ENCODE measurements around the gene SLC6A3.

GRCh38 chr5:1442222-1443145 lies 2.8 kb downstream of the SLC6A3 start:
- TF ChIP-seq, protein P1, sequence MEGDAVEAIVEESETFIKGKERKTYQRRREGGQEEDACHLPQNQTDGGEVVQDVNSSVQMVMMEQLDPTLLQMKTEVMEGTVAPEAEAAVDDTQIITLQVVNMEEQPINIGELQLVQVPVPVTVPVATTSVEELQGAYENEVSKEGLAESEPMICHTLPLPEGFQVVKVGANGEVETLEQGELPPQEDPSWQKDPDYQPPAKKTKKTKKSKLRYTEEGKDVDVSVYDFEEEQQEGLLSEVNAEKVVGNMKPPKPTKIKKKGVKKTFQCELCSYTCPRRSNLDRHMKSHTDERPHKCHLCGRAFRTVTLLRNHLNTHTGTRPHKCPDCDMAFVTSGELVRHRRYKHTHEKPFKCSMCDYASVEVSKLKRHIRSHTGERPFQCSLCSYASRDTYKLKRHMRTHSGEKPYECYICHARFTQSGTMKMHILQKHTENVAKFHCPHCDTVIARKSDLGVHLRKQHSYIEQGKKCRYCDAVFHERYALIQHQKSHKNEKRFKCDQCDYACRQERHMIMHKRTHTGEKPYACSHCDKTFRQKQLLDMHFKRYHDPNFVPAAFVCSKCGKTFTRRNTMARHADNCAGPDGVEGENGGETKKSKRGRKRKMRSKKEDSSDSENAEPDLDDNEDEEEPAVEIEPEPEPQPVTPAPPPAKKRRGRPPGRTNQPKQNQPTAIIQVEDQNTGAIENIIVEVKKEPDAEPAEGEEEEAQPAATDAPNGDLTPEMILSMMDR (conservative IDR thresholded peaks at IDR 0.05) = no peak
- TF ChIP-seq ZFX (IDR thresholded peaks at IDR 0.05) = no peak

Data from C4-2B (cell line).